Fibroblast of lung (primary cell): ENCODE measurements around the gene WDFY2.

ENCODE experiments used
- CTCF ChIP-seq, 2 donors: IDR thresholded peaks in 1 of 2; conservative IDR thresholded peaks in 1 of 2; 1 replicate in 1 of 2; 2 replicates in 1 of 2; pipeline ENCODE4 v1.5.1; 2011 to 2012; ENCODE audit warnings: low read length in 2 of 2, control low read depth in 1 of 2, inconsistent platforms in 1 of 2, low read depth in 1 of 2, mild to moderate bottlenecking in 1 of 2
- EZH2 ChIP-seq: IDR thresholded peaks from 2 replicates; pipeline ENCODE4 v1.5.1; 2012; ENCODE audit warnings: low read length, control low read depth, mild to moderate bottlenecking; ENCODE audit errors: missing control alignments

- no peak for TF ChIP-seq CTCF (conservative IDR thresholded peaks at IDR 0.05 in 1 of 2, IDR thresholded peaks at IDR 0.05 in 1 of 2; ENCODE audit: low read depth in 1 of 2, low read length in 2 of 2)
- TF ChIP-seq EZH2 = no peak
These were observed at the start of gene WDFY2 for GRCh38 chr13:51583875-51584730.
